HG03095 (cell line): Measurements from ENCODE around the gene ZGPAT.
"Not testable (repeated sequence)": the region's sequence is repeated elsewhere in the genome, so short reads cannot be mapped to it uniquely, and the experiment has no call there.

Source experiments
- ATAC-seq: cut with Tn5 transposase; IDR thresholded peaks from one replicate; pipeline ENCODE4 v1.9.1; 2021; ENCODE audit warnings: moderate library complexity; ENCODE audit not compliant: unreplicated experiment

Gene ZGPAT

DNA sequence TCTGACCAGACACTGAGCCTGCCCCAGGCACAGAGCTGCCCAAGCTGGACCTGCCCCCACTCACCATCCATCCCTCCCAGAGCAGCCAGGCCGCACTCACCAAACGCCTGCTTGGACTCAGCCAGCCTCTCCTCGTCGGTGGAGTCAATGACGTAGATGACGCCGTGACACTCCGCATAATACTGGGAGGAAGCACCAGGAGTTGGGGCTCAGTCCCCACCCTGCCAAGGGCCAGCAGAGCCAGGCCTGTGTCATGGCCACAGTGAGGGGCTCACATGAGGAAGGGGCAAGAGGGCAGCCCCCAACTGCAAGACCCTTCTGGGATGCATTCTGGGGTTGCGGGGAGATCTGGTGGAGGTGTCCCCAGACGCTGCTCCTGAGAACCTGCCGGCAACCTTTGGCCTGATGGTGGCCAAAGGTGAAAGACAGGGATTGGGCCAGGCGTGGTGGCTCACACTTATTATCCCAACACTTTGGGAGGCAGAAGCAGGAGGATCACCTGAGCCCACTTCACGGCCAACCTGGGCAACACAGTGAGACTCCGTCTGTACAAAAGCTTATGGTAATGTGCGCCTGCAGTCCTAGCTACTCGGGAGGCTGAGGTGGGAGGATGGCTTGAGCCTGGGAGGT is 5.7 kb upstream of the ZGPAT start:
- no peak for ATAC-seq

DNA sequence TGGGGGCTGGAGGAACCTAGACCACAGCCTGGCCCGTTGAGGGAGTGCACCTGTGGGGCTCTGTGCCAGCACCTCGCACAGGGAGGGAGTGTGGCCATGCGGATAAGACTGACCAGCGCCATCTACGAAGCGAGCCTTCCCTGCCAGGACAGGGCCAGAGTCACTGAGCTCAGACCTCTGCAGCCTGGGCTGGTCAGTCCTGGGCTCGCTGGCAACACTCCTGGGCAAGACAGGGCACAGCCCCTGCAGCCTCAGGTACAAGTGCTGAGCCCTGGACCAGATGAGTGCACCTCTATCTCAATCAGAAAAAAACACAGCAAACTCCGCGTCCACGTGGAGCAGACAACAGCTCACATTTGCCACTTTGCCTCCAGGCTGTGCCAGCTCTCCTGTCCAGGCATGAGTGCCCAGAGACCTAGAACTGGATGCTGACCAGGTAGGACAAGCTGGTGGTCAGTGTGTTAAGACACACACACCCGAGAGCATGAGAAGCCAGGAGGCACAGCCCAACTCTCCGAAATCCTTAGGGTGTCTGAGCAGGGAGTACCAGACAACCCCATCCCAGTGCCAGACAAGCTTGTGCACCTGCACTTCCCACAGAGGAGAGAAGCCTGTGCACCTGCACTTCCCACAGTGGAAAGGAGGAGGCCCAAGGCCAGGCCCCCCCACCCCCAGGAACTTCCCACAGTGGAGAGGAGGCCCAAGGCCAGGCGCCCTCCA is 4.9 kb upstream of the ZGPAT start:
- ATAC-seq: no peak

DNA sequence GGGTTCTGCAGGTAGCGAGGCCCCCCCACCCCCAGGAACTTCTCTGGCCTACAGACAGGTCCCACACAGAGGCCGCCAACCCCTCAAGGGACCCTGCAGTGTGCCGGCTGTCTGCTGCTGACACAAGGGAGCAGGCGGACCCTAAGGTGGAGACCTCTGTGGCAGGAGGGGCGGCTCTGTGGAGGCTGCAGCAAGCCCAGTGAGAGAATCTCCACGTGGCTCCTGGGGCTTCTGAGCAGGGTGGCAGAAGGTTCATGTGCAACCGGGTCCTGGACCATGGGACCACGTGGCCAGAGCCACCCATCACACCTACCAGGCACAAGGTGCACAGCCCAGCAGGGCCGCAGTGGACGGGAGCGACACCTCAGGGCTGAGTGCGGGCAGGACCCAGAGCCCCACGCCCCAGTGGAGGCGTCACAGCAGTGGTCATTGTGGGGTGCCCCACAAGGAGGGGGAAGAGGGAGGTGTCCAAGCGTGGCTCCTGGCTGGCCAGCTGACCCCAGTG is 4.3 kb upstream of the ZGPAT start:
- no peak for ATAC-seq

DNA sequence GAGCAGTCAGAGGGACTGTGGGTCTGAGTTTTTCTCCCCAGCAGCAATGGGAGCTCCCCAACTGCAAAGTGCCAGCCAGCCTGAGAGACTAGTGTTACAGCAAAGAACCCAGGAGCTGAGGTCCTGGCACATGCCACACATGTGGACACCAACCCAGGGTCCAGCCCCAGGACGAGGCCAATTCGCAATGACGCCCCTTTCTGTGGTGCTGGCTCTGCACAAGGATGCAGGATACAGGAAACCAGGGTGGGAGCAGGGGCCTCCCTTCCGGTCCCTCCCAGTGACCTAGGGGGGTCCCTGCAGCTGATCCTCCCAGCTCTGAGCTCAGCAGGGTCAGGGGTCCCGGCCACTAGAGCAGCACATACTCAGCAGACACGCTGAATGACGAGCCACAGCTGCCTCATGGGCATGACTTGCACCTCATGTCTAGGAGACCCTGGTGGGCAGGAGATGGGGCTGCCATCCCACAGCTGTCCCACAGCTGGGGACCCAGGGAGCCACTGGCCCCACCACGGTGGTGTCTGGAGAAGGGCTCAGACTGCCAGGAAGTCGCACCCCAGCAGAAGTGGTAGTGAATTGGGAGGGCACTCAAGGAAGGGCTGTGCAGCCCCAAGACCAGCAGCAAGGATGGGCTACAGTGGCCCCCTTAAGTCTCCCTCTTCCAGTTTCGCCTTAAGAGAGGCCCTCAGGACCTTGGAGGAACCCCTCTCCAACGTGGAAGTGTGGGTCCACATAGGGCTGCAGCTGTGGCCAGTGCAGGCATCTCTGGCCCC is 3.7 kb upstream of the ZGPAT start:
- ATAC-seq: no peak

DNA sequence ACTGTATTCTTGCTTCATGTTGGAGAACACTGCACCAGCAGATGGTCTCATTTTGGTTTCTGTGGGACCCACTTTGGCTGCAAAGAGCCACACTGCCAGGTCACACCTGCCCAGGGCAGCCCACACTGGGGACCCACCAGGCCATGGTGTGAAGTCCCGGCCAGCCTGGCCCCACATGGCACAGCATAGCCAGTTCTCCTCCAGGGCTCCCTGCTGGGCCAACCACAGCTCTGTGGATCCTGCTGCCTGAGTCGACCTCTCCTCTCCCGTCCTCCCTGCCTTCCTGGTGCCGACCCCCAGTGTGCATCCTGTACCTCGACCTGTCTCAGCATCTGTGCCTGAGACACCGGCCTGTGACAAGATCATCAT is 3.1 kb upstream of the ZGPAT start:
- no peak for ATAC-seq

DNA sequence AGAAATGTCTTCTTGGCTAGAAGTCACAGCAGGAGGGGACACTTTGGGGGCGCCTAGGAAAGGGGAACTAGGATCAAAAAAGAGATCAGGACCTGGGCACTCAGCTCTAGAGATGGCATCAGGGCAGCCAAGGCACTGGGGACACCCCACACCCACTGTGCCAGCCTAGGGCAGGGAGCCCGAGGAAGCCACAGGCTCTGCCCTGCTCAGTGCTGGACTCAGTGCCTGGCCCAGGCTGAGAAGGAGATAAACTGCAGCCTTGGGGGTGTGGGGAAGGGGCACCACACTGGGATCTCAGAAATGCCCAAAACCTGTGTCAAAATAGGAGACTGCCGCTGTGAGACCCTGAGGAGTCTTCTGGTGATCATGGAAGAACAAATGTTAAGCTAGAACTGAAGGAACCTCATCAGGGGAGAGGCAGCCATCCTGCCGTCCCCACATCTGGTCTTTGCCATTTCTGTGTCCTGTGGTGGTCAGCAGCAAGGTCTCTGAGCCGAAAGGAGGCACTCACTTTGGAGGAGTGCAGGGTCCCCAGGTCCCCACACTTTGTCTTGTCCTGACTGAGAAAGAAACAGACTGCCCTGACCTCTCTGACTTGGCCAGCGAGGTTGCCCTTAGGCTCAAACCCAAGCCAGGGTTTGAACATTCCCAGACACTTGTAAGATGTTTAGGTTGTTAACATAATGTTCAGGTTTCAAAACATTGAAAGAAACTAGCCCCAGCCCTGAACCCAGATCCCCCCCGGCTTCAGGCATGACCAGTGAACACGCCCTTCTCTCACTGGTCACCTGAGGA is 2.4 kb upstream of the ZGPAT start:
- ATAC-seq: no peak

DNA sequence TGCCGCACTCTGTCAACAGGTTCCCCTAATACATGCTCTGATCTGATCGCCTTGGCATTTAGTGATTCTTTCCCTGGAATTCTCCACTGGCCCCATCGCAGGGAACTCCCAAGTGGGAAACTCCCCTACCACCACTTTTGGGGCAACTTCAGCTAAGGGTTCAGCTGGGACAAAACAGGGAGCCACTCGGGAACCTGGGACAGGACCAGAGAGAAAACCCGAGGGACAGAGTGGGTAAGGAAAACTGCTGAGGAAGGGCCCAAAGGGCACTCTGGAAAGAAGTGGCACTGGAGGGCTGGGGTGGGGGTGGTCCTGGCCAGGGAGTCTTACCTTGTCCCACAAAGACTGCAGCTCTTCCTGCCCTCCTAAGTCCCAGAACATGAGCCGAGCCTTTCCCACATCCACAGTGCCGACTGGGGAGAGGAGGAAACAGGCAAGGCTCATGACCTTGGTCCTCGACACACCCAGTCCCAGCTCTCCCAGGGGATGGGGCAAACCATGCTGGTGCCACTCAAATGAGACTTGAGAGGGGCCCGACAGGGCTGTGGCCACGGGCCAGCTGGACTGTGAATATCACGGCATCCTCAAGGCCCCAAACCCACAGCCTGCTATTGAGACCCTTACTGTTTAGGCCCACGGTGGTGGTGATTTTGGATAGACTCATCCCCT is 1.7 kb upstream of the ZGPAT start:
- ATAC-seq: no peak

DNA sequence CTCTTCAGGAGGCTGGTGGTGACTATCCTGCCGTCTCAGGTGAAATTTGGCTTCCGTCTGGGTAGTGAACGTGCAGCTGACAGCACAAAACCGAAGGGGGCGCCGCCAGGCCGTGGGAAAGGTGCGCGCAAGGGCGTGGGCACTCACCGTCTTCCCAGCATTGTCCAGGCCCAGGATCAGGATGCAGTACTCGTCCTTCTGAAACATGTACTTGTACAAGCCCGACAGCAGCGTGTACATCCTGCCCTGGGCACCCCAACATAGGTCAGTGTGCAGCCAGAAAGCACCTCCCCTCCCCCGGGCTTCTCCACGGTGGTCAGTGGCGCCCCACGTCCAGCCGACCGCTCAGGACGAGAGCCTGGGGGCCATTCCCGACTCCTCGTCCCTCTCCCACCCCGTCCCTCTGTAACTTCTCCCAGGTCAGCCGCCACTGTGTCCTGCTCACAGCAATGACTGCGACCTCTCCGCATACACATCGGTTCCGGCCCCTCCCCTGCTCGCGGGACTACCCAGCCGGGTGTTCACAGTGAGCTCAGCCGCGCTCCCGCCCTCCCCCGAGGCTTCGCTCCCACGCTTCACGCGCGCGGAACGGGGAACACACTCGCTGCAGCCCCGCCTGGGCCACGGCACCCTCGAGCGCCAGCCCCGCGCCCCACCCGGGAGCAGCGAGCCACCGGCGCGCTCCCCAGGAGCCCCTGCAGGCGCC is 834 bp upstream of the ZGPAT start:
- ATAC-seq: no peak

DNA sequence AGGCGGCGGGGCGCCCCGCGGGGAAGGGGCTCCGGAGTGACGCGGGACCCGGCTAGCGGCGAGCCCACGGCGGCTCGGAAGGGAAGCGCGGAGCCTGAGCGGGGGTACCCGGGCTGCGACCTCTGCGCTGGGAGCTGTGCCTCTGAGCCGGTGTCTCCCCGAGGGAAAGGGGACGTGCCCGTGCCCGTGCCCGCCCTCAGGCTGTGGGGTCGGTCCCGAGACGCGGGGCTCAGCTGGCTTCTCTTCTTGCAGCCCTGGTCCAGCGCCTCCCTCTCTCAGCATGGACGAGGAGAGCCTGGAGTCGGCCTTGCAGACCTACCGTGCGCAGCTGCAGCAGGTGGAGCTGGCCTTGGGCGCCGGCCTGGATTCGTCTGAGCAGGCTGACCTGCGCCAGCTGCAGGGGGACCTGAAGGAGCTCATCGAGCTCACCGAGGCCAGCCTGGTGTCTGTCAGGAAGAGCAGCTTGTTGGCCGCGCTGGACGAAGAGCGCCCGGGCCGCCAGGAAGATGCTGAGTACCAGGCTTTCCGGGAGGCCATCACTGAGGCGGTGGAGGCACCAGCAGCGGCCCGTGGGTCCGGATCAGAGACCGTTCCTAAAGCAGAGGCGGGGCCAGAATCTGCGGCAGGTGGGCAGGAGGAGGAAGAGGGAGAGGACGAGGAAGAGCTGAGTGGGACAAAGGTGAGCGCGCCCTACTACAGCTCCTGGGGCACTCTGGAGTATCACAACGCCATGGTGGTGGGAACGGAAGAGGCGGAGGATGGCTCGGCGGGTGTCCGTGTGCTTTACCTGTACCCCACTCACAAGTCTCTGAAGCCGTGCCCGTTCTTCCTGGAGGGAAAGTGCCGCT is 686 bp downstream of the ZGPAT start:
- peak; percentile 19 for ATAC-seq

DNA sequence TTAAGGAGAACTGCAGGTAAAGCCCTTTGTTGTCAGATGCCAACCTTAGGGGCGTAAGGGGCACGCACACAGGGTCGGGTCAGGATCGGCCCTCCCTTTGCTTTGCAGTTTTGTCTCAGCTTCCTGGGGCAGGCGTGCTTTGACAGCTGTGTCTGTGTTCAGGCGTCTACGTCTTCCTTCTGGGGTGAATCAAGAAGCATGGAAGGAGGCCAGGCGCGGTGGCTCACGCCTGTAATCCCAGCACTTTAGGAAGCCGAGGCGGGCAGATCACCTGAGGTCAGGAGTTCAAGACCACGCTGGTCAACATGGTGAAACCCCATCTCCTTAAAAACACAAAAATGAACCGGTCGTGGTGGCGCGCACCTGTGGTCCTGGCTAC is 1.3 kb downstream of the ZGPAT start:
- ATAC-seq: no peak

DNA sequence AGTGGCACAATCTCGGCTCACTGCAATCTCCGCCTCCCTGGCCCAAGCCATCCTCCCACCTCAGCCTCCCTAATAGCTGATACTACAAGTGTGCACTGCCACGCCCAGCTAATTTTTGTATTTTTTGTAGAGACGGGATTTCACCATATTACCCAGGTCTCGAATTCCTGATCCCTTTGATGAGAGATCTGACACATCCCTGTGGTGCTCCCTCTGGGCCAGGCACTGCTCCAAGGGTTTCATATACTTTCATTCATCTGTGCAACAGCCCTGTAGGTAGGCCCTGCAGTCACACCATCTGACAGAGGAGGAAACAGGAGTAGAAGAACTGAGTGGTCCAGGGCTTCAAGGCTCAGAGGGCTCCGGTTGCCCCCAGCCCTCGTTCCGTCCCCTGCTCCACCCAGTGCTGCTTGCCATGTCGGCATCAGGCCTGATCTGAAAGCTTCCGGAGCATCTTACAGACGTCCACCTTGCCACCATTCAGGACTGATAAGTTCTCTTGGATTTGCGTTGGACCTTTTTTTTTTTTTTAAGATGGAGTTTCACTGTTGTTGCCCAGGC is 3.3 kb downstream of the ZGPAT start:
- no peak for ATAC-seq

DNA sequence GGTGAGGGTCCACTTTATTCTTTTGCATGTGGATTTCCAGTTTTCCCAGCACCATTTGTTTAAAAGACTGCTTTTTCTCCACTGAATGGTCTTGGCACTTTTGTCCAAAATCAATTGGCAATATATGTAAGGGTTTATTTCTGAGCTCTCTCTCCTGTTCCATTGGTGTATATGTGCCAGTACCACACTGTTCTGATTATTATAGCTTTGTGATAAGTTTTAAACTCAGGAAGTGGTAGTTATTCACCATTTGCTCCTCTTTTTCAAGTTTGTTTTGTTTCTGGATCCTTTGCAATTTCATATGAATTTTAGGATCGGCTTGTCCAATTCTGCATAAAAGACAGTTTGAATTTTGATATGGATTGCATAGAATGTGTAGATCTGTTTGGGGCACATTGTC is 4.4 kb downstream of the ZGPAT start:
- ATAC-seq: no peak

DNA sequence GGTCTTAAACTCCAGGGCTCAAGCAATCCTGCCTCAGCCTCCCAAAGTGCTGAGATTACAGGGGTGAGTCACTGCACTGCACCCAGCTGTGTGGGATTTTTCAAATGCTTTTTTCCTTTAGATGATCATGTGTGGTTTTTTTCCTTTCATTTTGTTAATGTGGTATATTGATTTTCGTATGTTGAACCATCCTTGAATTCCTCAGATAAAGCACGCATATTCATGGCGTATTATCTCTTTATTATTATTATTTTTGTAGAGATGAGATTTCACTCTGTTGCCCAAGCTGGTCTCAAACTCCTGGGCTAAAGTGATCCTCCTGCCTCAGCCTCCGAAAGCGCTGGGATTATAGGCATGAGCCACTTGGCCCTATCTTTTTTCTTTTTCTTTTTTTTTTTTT is 7.0 kb downstream of the ZGPAT start:
- ATAC-seq: no peak

DNA sequence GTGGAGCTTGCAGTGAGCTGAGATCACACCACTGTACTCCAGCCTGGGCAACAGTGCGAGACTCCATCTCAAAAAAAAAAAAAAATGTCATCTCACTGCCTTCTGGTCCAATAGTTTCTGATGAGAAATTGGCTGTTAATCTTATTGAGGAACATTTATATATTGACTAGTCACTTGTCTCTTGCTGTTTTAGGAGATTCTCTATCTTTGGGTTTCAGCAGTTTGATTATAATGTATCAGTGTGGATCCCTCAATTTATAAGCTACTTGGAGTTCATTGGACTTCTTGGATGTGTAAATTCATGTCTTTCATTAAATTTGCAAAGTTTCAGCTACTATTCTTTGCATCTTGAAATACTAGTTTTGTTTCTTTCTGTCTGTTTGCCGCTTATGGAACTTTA is 11.2 kb downstream of the ZGPAT start:
- ATAC-seq: no peak

DNA sequence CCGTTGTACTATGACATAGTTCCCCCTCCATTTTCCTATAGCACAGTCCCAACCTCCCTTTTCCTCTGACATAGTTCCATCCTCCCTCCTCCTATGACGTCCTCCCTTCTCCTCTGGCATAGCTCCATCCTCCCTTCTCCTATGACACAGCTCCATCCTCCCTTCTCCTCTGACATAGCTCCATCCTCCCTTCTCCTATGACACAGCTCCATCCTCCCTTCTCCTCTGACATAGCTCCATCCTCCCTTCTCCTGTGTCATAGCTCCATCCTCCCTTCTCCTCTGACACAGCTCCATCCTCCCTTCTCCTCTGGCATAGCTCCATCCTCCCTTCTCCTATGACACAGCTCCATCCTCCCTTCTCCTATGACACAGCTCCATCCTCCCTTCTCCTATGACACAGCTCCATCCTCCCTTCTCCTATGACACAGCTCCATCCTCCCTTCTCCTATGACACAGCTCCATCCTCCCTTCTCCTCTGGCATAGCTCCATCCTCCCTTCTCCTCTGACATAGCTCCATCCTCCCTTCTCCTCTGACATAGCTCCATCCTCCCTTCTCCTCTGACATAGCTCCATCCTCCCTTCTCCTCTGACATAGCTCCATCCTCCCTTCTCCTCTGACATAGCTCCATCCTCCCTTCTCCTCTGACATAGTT is 15.3 kb downstream of the ZGPAT start:
- ATAC-seq: not testable (repeated sequence)

DNA sequence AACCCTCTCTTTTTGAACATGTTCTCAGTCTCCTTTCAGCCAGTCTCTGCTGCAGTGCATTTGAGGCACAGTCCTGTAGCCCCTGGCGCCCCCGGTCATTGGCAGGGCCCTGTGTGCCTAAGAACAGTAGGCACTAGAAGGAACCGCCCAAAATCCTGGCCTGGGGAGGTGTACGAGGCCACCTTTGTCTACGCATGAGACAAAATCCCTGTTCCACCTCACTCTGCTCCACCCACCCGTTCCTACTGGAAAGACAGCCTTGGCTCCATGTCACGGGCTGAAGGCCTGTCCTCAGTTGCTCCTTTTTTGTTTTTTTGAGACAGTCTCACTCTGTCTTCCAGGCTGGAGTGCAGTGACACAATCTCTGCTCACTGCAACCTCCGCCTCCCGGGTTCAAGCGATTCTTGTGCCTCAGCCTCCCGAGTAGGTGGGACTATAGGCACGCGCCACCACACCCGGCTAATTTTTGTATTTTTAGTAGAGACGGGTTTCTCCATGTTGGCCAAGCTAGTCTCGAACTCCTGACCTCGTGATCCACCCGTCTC is 22.4 kb downstream of the ZGPAT start:
- ATAC-seq: not testable (repeated sequence)

DNA sequence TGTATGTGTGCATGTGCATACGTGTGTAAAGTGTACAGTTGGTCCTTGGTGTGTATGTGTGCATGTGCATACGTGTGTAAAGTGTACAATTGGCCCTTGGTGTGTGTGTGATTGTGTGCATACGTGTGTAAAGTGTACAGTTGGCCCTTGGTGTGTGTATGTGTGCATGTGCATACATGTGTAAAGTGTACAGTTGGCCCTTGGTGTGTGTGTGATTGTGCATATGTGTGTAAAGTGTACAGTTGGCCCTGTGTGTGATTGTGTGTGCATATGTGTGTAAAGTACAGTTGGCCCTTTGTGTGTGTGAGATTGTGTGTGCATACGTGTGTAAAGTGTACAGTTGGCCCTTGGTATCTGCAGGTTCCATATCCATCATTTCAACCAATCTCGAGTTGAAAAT is 23.6 kb downstream of the ZGPAT start:
- no peak for ATAC-seq
